CD4-positive, alpha-beta T cell treated with Interleukin-1 beta for 1 hour (primary cell): Measurements from ENCODE around the gene CAPN14.

ENCODE experiments used
- DNase-seq, 2 donors: peaks; one replicate each; pipeline ENCODE4 v3.0.0-alpha.2; 2020 to 2022

The CAPN14 gene

GRCh38 chr2:31222071-31222470, 4.8 kb upstream of the CAPN14 start:
- DNase-seq = no peak

GRCh38 chr2:31221544-31221943, 4.2 kb upstream of the CAPN14 start:
- DNase-seq = no peak

GRCh38 chr2:31219131-31219969, 2.0 kb upstream of the CAPN14 start:
- DNase-seq = peak in 1 of 2 donors; percentile 53

- DNase-seq = no peak
Observed at GRCh38 chr2:31216734-31217133, 581 bp downstream of the CAPN14 start.

- DNase-seq = no peak
Observed at GRCh38 chr2:31214444-31214915, 2.8 kb downstream of the CAPN14 start.

GRCh38 chr2:31213601-31214443, 3.5 kb downstream of the CAPN14 start:
- DNase-seq = no peak

- no peak for DNase-seq
Observed at GRCh38 chr2:31212659-31213600, 4.4 kb downstream of the CAPN14 start.

- DNase-seq = no peak
Observed at GRCh38 chr2:31208240-31208639, 9.1 kb downstream of the CAPN14 start.

- DNase-seq = no peak
Observed at GRCh38 chr2:31207790-31208189, 9.5 kb downstream of the CAPN14 start.

GRCh38 chr2:31205613-31206012, 11.7 kb downstream of the CAPN14 start:
- DNase-seq = no peak

- DNase-seq = no peak
Observed at GRCh38 chr2:31205186-31205585, 12.1 kb downstream of the CAPN14 start.

GRCh38 chr2:31204783-31205182, 12.5 kb downstream of the CAPN14 start:
- no peak for DNase-seq

GRCh38 chr2:31203916-31204315, 13.4 kb downstream of the CAPN14 start:
- DNase-seq = no peak

GRCh38 chr2:31202833-31203232, 14.5 kb downstream of the CAPN14 start:
- DNase-seq = no peak

GRCh38 chr2:31202041-31202440, 15.3 kb downstream of the CAPN14 start:
- DNase-seq = no peak

- no peak for DNase-seq
Observed at GRCh38 chr2:31200972-31201371, 16.3 kb downstream of the CAPN14 start.

- no peak for DNase-seq
Observed at GRCh38 chr2:31199206-31199605, 18.1 kb downstream of the CAPN14 start.

- DNase-seq = no peak
Observed at GRCh38 chr2:31197669-31198068, 19.6 kb downstream of the CAPN14 start.

GRCh38 chr2:31197166-31197565, 20.1 kb downstream of the CAPN14 start:
- no peak for DNase-seq

- no peak for DNase-seq
Observed at GRCh38 chr2:31196622-31197021, 20.7 kb downstream of the CAPN14 start.

GRCh38 chr2:31193806-31194205, 23.5 kb downstream of the CAPN14 start:
- DNase-seq = no peak

- DNase-seq = no peak
Observed at GRCh38 chr2:31192851-31193392, 24.4 kb downstream of the CAPN14 start.
